ENCODE data around the gene AKR1D1.
"Not testable (repeated sequence)": the region's sequence is repeated elsewhere in the genome, so short reads cannot be mapped to it uniquely, and the experiment has no call there.

The AKR1D1 gene

GRCh38 chr7:138033241-138033640 lies 43.0 kb upstream of the AKR1D1 start:
- no peaks in the 10 kb centered on the region for H3K4me1 ChIP-seq (ENCODE audit: control insufficient read depth, low read length)
- no peaks in the 10 kb centered on the region for H3F3A ChIP-seq (ENCODE audit: control insufficient read depth, insufficient read depth)
- no peak overlapping the region for H3K4me2 ChIP-seq (ENCODE audit: low read length)
- H4K20me1 ChIP-seq (ENCODE audit: control insufficient read depth, insufficient read depth, low read depth, low read length) = no peaks in the 10 kb centered on the region
- H3K36me3 ChIP-seq (ENCODE audit: control insufficient read depth, low read length) = no peaks in the 10 kb centered on the region
- no peak overlapping the region for H3K27ac ChIP-seq (ENCODE audit: low read depth, low read length)
- no peaks in the 10 kb centered on the region for H3K79me2 ChIP-seq (ENCODE audit: control insufficient read depth, low read length)
- no peaks in the 10 kb centered on the region for H3K27me3 ChIP-seq (ENCODE audit: control insufficient read depth, low read length)
- no peaks in the 10 kb centered on the region for H3K9me2 ChIP-seq (replicated peaks; ENCODE audit: control insufficient read depth, low read length)
- H3K4me3 ChIP-seq (ENCODE audit: low read length) = no peak overlapping the region
- TF ChIP-seq CTCF (IDR thresholded peaks at IDR 0.05; ENCODE audit: low read depth, low read length, poor library complexity, severe bottlenecking) (no peak), EZH2phosphoT487 (IDR thresholded peaks at IDR 0.05; ENCODE audit: borderline replicate concordance, low read length) (no peak)
- peaks cover 7% of the 10 kb centered on the region; the same call in 1 of the 2 replicates for H3K9me3 ChIP-seq (ENCODE audit: control insufficient read depth, insufficient read depth, low read length)

GRCh38 chr7:138036135-138036534 lies 40.1 kb upstream of the AKR1D1 start:
- Histone ChIP-seq H3K4me2 (ENCODE audit: low read length) (no peak overlapping the region), H3K36me3 (ENCODE audit: control insufficient read depth, low read length) (no peaks in the 10 kb centered on the region), H3K27me3 (ENCODE audit: control insufficient read depth, low read length) (no peaks in the 10 kb centered on the region), H3K9me3 (ENCODE audit: control insufficient read depth, insufficient read depth, low read length) (peaks cover 7% of the 10 kb centered on the region; the same call in 1 of the 2 replicates), H3K27ac (ENCODE audit: low read depth, low read length) (no peak overlapping the region), H4K20me1 (ENCODE audit: control insufficient read depth, insufficient read depth, low read depth, low read length) (no peaks in the 10 kb centered on the region), H3K9me2 (replicated peaks; ENCODE audit: control insufficient read depth, low read length) (no peaks in the 10 kb centered on the region), H3K4me3 (ENCODE audit: low read length) (no peak overlapping the region), H3K4me1 (ENCODE audit: control insufficient read depth, low read length) (no peaks in the 10 kb centered on the region), H3K79me2 (ENCODE audit: control insufficient read depth, low read length) (no peaks in the 10 kb centered on the region), H3F3A (ENCODE audit: control insufficient read depth, insufficient read depth) (no peaks in the 10 kb centered on the region)
- no peak for TF ChIP-seq CTCF (IDR thresholded peaks at IDR 0.05; ENCODE audit: low read depth, low read length, poor library complexity, severe bottlenecking)
- no peak for TF ChIP-seq EZH2phosphoT487 (IDR thresholded peaks at IDR 0.05; ENCODE audit: borderline replicate concordance, low read length)

GRCh38 chr7:138040063-138040462 lies 36.2 kb upstream of the AKR1D1 start:
- H3K36me3 ChIP-seq (ENCODE audit: control insufficient read depth, low read length); H3K27ac ChIP-seq (ENCODE audit: low read depth, low read length); H3K27me3 ChIP-seq (ENCODE audit: control insufficient read depth, low read length); H3K4me1 ChIP-seq (ENCODE audit: control insufficient read depth, low read length); H3K9me3 ChIP-seq (ENCODE audit: control insufficient read depth, insufficient read depth, low read length); H3F3A ChIP-seq (ENCODE audit: control insufficient read depth, insufficient read depth); H3K4me2 ChIP-seq (ENCODE audit: low read length); H3K4me3 ChIP-seq (ENCODE audit: low read length); H4K20me1 ChIP-seq (ENCODE audit: control insufficient read depth, insufficient read depth, low read depth, low read length); H3K9me2 ChIP-seq (replicated peaks; ENCODE audit: control insufficient read depth, low read length); H3K79me2 ChIP-seq (ENCODE audit: control insufficient read depth, low read length): not testable (repeated sequence)

- H3F3A ChIP-seq (ENCODE audit: control insufficient read depth, insufficient read depth) = no peaks in the 10 kb centered on the region
- H3K27me3 ChIP-seq (ENCODE audit: control insufficient read depth, low read length) = no peaks in the 10 kb centered on the region
- no peak for TF ChIP-seq EZH2phosphoT487 (IDR thresholded peaks at IDR 0.05; ENCODE audit: borderline replicate concordance, low read length)
- no peak for TF ChIP-seq CTCF (IDR thresholded peaks at IDR 0.05; ENCODE audit: low read depth, low read length, poor library complexity, severe bottlenecking)
- no peaks in the 10 kb centered on the region for H4K20me1 ChIP-seq (ENCODE audit: control insufficient read depth, insufficient read depth, low read depth, low read length)
- H3K9me2 ChIP-seq (replicated peaks; ENCODE audit: control insufficient read depth, low read length) = no peaks in the 10 kb centered on the region
- H3K79me2 ChIP-seq (ENCODE audit: control insufficient read depth, low read length) = no peaks in the 10 kb centered on the region
- H3K36me3 ChIP-seq (ENCODE audit: control insufficient read depth, low read length) = no peaks in the 10 kb centered on the region
- H3K4me2 ChIP-seq (ENCODE audit: low read length) = no peak overlapping the region
- H3K9me3 ChIP-seq (ENCODE audit: control insufficient read depth, insufficient read depth, low read length) = no peaks in the 10 kb centered on the region; the same call in 1 of the 2 replicates
- H3K27ac ChIP-seq (ENCODE audit: low read depth, low read length) = no peak overlapping the region
- H3K4me3 ChIP-seq (ENCODE audit: low read length) = no peak overlapping the region
- no peaks in the 10 kb centered on the region for H3K4me1 ChIP-seq (ENCODE audit: control insufficient read depth, low read length)
These were observed 31.4 kb upstream of the AKR1D1 start for GRCh38 chr7:138044897-138045296.
